ENCODE measurements around the gene LGI4.

LGI4 gene

DNA sequence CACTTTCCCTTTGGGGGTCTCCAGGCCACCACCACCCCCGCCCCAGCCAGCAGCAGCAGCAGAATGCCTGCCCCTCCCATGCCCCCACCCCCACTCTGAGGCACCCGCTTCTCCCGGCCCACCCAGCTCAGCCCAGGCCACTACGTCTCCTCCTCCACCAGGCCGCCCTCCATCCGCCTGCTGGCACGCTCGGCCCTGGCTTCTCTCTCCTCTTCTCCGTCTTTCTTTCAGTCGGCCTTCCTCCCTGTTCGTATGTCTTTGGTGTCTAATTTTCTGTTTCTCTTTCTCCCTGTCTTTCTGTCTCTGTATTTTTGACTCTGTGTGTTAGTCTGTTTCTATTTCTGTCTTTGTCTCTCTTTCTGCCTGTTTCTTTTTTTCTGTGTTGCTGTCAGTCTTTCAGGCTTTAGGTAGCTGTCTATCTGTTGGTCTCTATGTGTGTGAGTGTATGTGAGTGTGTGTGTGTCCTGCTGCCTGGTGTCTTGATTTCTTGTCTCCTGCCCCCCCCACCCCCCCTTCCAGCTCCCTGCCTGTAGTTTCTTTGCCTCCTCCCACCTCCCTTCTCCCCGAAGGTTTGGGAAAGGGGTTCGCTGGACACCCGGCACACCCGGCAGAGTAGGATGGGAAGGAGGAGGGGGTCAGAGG, at the start of gene LGI4:
TSS of gene LGI4 (minus strand) at position 459 of the 642 bp plus-strand sequence. CDS start at position 80, 379 bp downstream.
- H3K9me3 ChIP-seq, result no peaks in the 10 kb centered on the region
- no peak within 1 kb of the TSS for H3K4me3 ChIP-seq
- no peaks in the 10 kb centered on the region for H3K4me1 ChIP-seq
- no peaks in the 10 kb centered on the region for H3K36me3 ChIP-seq (replicated peaks)
- no peak for DNase-seq (ENCODE audit: low spot score in 2 of 2)
- in situ Hi-C loops (cut with MboI; ENCODE audit: low sequenced_read_pairs), result loop anchor here (5.0 kb wide), 1 partner anchor 72 kb away; no protein-coding TSS in a partner anchor
- no peaks in the 10 kb centered on the region; the same call in 1 of the 2 replicates for H3K27me3 ChIP-seq (ENCODE audit: low read depth)

DNA sequence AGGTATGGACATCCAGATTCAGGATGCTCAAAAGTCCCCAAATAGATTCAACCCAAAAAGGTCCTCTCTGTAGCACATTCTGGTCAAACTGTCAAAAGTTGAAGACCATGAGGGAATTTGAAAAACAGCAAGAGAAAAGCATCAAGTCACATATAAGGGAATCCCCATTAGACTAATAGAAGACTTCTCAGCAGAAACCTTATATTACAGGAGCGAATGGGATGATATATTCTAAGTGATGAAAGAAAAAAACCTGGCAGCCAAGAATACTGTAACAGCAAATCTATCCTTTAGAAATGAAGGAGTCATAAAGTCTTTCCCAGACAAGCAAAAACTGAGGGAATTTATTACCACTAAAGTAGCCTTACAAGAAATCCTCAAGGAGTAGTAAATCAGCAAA, 49.4 kb upstream of the LGI4 start:
- Histone ChIP-seq H3K36me3 (replicated peaks) (no peaks in the 10 kb centered on the region), H3K9me3 (no peaks in the 10 kb centered on the region; the same call in 1 of the 2 replicates), H3K4me3 (no peak overlapping the region), H3K27me3 (ENCODE audit: low read depth) (peaks cover 8% of the 10 kb centered on the region), H3K4me1 (no peaks in the 10 kb centered on the region)
- in situ Hi-C loops (cut with MboI; ENCODE audit: low sequenced_read_pairs), result no loop called here
- no peak for DNase-seq (ENCODE audit: low spot score in 2 of 2)

DNA sequence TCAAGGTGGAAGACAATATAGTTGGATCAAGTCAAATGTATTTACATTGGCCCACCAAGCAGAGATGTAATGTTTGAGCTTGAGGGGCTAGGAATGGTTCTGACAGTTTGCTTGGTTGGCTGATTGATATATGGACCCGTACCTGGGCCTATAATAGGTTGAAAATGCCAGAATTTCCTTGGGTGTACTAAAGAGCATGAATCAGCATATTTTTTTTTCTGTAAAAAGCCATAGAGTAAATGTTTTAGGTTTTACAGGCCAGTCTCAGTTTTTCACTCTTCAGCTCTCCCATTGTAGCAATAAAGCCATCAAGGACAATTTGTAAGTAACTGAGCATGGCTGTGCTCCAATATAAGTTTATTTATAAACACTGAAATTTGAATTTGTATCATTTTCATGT, 46.5 kb upstream of the LGI4 start:
- Histone ChIP-seq H3K9me3 (no peaks in the 10 kb centered on the region; the same call in 1 of the 2 replicates), H3K4me3 (no peak overlapping the region), H3K4me1 (no peaks in the 10 kb centered on the region), H3K36me3 (replicated peaks) (no peaks in the 10 kb centered on the region), H3K27me3 (ENCODE audit: low read depth) (peaks cover 8% of the 10 kb centered on the region)
- in situ Hi-C loops (cut with MboI; ENCODE audit: low sequenced_read_pairs), result no loop called here
- DNase-seq (ENCODE audit: low spot score in 2 of 2), result no peak

DNA sequence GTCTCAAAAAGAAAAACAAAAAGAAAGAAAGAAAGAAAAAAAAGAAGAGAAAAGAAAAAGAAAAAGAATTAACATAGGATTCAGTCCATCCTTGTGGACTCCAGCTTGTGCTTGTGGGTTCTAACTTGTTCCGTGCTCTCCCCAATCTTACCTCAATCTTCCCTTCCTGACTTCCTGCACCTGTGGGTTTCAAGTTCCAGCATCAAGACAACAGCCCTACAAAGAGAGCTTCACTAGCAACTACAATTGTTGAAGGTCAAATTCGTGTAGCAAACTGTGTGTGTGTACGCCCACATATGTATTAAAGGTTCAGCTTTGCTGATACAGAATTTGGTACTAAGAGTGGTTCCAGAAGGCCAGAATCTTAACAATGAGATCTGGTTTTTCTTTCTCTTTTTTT, 45.0 kb upstream of the LGI4 start:
- H3K27me3 ChIP-seq (ENCODE audit: low read depth), result peaks cover 2% of the 10 kb centered on the region; the same call in 1 of the 2 replicates
- no peaks in the 10 kb centered on the region; the same call in 1 of the 2 replicates for H3K9me3 ChIP-seq
- H3K4me3 ChIP-seq, result no peak overlapping the region
- no peaks in the 10 kb centered on the region for H3K36me3 ChIP-seq (replicated peaks)
- no peak for DNase-seq (ENCODE audit: low spot score in 2 of 2)
- in situ Hi-C loops (cut with MboI; ENCODE audit: low sequenced_read_pairs), result no loop called here
- H3K4me1 ChIP-seq, result peaks cover 11% of the 10 kb centered on the region

DNA sequence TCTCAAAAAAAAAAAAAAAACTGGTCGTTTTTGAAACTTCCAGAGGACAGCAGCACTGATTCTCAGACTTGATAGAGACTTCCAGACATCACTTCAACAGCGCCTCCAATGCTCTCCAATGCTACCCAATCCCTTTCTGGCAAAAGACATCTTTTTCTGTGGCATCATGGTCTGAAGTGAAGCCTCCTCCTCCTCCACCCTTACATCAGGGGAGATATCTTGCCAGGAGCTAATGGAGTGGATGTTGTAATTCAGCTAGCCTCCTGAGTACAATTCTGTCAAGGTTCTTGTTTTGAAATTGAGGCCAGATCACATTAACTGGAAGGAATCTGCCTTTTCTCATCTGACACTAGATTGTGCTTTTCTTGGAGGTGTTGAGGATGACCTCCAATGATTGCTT, 43.8 kb upstream of the LGI4 start:
- DNase-seq (ENCODE audit: low spot score in 2 of 2), result no peak
- no peak overlapping the region for H3K4me3 ChIP-seq
- in situ Hi-C loops (cut with MboI; ENCODE audit: low sequenced_read_pairs), result no loop called here

DNA sequence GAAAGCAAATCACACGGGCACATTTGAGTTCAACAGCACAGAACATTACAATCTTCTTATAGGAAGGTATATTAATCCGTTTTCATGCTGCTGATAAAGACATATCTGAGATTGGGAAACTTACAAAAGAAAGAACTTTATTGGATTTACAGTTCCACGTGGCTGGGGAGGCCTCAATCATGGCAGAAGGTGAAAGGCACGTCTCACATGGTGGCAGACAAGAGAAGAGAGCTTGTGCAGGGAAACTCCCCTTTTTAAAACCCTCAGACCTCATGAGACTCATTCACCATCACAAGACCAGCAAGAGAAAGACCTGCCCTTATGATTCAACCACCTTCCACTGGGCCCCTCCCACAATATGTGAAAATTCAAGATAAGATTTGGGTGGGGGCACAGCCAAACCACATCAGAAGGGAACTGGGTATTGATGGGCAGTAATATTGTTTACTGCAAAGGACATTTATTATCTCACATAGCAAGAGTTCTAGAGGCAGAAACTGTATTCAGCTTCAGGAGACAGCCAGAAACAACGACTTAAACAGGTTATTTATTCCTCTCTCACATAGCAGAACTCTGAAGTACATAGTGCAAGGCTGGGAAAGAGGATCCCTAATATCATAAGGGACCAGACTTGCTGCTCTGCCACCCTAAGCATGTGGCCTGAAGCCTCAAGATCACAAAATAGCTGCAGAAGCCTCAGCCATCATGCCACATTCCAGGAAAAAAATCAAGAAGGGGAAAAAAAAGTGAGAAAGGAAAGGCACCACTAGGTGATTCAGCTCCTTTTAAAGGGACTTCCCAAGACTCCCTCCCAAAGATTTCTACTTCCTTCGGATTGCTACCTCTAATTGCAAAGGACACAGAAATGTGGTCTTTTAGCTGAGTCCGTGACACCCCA, 42.8 kb upstream of the LGI4 start:
- Histone ChIP-seq H3K4me3 (no peak overlapping the region), H3K36me3 (replicated peaks) (no peaks in the 10 kb centered on the region), H3K27me3 (ENCODE audit: low read depth) (no peaks in the 10 kb centered on the region), H3K9me3 (no peaks in the 10 kb centered on the region), H3K4me1 (peaks cover 11% of the 10 kb centered on the region)
- no peak for DNase-seq (ENCODE audit: low spot score in 2 of 2)
- in situ Hi-C loops (cut with MboI; ENCODE audit: low sequenced_read_pairs), result no loop called here

More for the DNA sequence above, 43.8 kb upstream of the LGI4 start:
- H3K9me3 ChIP-seq, result no peaks in the 10 kb centered on the region
- H3K27me3 ChIP-seq (ENCODE audit: low read depth), result no peaks in the 10 kb centered on the region
- peaks cover 11% of the 10 kb centered on the region for H3K4me1 ChIP-seq
- H3K36me3 ChIP-seq (replicated peaks), result no peaks in the 10 kb centered on the region

DNA sequence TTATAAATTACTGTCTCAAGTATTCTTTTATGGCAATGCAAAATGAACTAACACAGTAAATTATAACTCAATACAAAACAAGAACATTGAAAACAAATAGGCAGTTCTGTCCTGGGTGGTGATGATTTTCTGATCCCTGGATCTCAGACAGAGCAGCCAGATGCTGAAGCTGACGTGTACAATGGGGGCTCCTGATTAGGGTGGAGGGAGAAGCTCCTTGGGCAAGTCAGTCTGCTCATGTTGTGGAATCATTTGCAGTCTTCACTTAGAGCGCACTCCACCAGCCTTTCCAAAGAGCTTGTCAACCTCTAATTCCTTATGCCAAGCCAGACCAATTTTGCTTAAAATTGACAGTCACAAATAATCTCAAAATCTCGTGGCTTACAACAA, 41.3 kb upstream of the LGI4 start:
- H3K27me3 ChIP-seq (ENCODE audit: low read depth), result no peaks in the 10 kb centered on the region
- H3K4me3 ChIP-seq, result no peak overlapping the region
- in situ Hi-C loops (cut with MboI; ENCODE audit: low sequenced_read_pairs), result no loop called here
- H3K9me3 ChIP-seq, result no peaks in the 10 kb centered on the region
- H3K36me3 ChIP-seq (replicated peaks), result peaks cover 4% of the 10 kb centered on the region; the same call in 1 of the 2 replicates
- no peak for DNase-seq (ENCODE audit: low spot score in 2 of 2)
- peaks cover 11% of the 10 kb centered on the region for H3K4me1 ChIP-seq

DNA sequence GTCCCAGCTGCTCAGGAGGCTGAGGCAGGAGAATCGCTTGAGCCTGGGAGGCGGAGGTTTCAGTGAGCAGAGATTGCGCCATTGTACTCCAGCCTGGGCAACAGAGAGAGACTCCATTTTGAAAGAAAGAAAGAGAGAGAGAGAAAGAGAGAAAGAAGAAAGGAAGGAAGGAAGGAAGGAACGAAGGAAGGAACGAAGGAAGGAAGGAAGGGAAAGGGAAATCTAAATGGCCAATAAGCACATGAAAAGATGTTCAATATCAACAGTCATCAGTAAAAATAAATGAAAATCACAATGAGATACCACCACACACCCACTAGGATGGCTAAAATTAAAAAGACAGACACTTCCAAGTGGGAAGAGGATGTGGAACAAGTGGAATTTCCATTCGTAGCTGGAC, 39.4 kb upstream of the LGI4 start:
- Histone ChIP-seq H3K36me3 (replicated peaks) (peaks cover 11% of the 10 kb centered on the region; the same call in 1 of the 2 replicates), H3K27me3 (ENCODE audit: low read depth) (no peaks in the 10 kb centered on the region), H3K4me3 (no peak overlapping the region), H3K9me3 (no peaks in the 10 kb centered on the region), H3K4me1 (peaks cover 11% of the 10 kb centered on the region)
- in situ Hi-C loops (cut with MboI; ENCODE audit: low sequenced_read_pairs), result no loop called here
- no peak for DNase-seq (ENCODE audit: low spot score in 2 of 2)

DNA sequence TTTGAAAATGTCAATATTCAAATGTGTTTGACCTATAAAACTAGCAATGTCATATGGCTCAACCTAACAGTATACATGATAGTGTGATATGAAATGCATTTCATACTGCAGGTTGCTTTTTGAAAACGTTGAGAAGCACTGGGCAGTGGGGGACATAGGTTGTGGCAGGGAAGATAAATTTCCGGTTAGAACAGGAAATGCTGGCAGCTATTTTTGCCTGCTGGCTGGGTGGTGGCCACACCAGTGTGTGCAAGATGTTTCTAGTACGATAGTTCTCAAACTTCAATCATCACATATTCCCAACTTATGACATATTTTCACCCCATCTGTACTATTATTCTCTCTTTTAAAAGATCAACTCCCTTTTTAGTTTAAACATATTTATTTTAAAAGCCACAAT, 36.9 kb upstream of the LGI4 start:
- no peak for DNase-seq (ENCODE audit: low spot score in 2 of 2)
- in situ Hi-C loops (cut with MboI; ENCODE audit: low sequenced_read_pairs), result no loop called here
- peaks cover 20% of the 10 kb centered on the region for H3K36me3 ChIP-seq (replicated peaks)

DNA sequence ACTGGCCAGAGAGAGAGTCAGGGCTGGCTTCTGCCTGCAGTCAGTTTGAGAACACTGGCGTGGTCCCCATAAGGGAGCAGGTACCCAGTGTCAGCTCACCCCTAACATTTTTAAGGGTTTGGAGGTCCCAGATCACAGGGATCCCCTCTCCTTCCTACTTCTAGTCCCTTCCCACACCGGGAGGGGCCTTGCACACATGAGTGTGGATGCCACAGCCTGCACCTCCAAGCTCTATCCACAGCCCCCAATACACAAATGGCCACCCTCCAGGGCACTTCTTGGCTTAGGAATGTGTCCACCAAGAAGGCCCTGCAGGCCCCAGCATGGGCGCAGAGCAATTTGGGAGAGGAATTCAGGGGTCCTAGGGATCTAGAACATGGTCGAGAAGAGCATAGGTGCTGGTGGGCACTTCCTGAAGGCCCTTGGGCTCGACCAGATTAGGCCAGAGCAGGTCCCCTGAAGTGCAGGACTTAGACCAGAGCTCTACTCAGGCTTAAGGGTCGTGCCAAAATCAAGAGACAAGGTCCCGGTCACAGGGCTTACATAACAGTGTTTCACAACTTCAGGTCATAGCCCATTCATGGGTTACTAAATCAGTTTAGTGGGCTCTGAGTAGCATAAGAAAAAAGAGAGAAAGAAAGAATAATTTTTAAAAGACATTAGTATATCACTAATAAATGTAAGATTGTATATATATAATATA, 35.7 kb upstream of the LGI4 start:
- no peak for DNase-seq (ENCODE audit: low spot score in 2 of 2)
- in situ Hi-C loops (cut with MboI; ENCODE audit: low sequenced_read_pairs), result no loop called here
- H3K36me3 ChIP-seq (replicated peaks), result peaks cover 32% of the 10 kb centered on the region

More for the DNA sequence above, 36.9 kb upstream of the LGI4 start:
- Histone ChIP-seq H3K4me3 (no peak overlapping the region), H3K4me1 (peaks cover 11% of the 10 kb centered on the region), H3K27me3 (ENCODE audit: low read depth) (no peaks in the 10 kb centered on the region), H3K9me3 (no peaks in the 10 kb centered on the region)

DNA sequence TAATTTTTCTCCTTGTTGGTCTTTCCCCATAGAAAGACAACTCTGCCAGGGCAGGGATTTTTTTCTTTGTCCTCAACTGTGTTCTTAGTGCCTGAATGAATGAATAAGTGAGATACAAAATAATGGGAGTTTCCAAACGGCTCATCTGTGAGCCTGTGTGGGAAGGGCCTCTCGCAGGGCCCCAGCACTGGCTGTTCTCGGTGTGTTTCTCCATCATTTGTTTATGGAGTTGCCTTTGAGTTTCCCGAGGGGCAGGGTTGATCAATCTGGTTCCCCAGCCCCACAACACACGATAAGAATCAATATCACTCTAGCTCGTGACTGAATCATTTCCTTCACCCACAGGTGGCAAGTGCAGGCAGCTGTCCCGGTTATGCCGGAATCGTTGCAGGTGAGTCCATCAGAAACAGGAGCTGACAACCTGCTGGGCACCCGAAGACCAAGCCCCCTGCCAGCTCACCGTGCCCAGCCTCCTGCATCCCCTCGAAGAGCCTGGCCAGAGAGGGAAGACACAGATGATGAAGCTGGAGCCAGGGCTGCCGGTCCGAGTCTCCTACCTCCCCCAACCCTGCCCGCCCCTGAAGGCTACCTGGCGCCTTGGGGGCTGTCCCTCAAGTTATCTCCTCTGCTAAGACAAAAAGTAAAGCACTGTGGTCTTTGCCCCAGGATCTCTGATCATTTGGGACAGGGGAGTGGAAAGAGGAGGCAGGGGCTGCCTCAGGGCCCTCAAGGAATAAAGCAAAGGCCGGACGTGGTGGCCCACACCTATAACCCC, 34.5 kb upstream of the LGI4 start:
- Histone ChIP-seq H3K4me1 (no peaks in the 10 kb centered on the region), H3K4me3 (no peak overlapping the region), H3K9me3 (no peaks in the 10 kb centered on the region), H3K36me3 (replicated peaks) (peaks cover 37% of the 10 kb centered on the region), H3K27me3 (ENCODE audit: low read depth) (no peaks in the 10 kb centered on the region)
- in situ Hi-C loops (cut with MboI; ENCODE audit: low sequenced_read_pairs), result no loop called here
- DNase-seq (ENCODE audit: low spot score in 2 of 2), result no peak

More for the DNA sequence above, 35.7 kb upstream of the LGI4 start:
- H3K4me1 ChIP-seq, result peaks cover 6% of the 10 kb centered on the region
- no peaks in the 10 kb centered on the region for H3K27me3 ChIP-seq (ENCODE audit: low read depth)
- no peak overlapping the region for H3K4me3 ChIP-seq
- no peaks in the 10 kb centered on the region for H3K9me3 ChIP-seq

DNA sequence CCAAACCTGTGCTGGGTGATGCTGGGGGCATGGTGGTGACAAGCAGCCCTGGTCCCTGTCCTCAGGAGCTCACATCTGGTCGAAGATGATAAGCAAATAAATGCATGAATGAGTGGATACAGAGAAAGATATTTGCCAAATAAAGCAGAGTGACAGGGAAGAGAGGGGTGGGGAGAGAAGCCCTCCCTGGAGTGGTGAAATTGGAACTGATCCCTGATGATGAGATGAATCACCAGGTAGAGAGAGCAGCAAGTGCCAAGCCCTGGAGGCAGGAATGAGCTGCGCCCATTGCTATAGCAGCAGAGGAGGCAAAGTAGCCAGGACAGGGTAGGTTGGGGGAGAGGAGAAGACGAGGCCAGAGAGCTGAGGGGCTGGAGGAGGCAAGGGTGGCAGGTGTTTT, 33.3 kb upstream of the LGI4 start:
- H3K4me3 ChIP-seq, result no peak overlapping the region
- peaks cover 47% of the 10 kb centered on the region for H3K36me3 ChIP-seq (replicated peaks)
- no peak for DNase-seq (ENCODE audit: low spot score in 2 of 2)
- H3K27me3 ChIP-seq (ENCODE audit: low read depth), result no peaks in the 10 kb centered on the region
- no peaks in the 10 kb centered on the region for H3K9me3 ChIP-seq
- in situ Hi-C loops (cut with MboI; ENCODE audit: low sequenced_read_pairs), result no loop called here
- no peaks in the 10 kb centered on the region for H3K4me1 ChIP-seq
